Immature natural killer cell (primary cell): ENCODE results near the gene TRIM67. TPM values are rescaled to one million over a fixed set of nuclear protein-coding genes. Genes with fewer than 3 reads are reported as not detected.

Source experiments
- DNase-seq, 3 donors: peaks; one replicate each; pipeline ENCODE4 v3.0.0; 2022; ENCODE audit warnings: mixed read lengths in 1 of 3
- H3K27ac Mint-ChIP-seq, 6 donors: one replicate each; pipeline ENCODE4 v1.8.0; 2020; ENCODE audit warnings: mixed read lengths in 6 of 6, mild to moderate bottlenecking in 5 of 6, inconsistent platforms in 4 of 6, moderate library complexity in 3 of 6
- H3K27me3 Mint-ChIP-seq, 3 donors: one replicate each; pipeline ENCODE4 v1.8.0; 2020 to 2021; ENCODE audit warnings: low read depth in 3 of 3, mild to moderate bottlenecking in 3 of 3, mixed read lengths in 3 of 3, moderate library complexity in 3 of 3, inconsistent platforms in 1 of 3
- H3K36me3 Mint-ChIP-seq, 3 donors: one replicate each; pipeline ENCODE4 v1.8.0; 2020; ENCODE audit warnings: mixed read lengths in 3 of 3, inconsistent platforms in 2 of 3, mild to moderate bottlenecking in 2 of 3
- H3K4me1 Mint-ChIP-seq, 2 donors: one replicate each; pipeline ENCODE4 v1.8.0; 2020; ENCODE audit warnings: inconsistent platforms in 2 of 2, mild to moderate bottlenecking in 2 of 2, mixed read lengths in 2 of 2, moderate library complexity in 1 of 2
- H3K4me3 Mint-ChIP-seq, 5 donors: one replicate each; pipeline ENCODE4 v1.8.0; 2020; ENCODE audit warnings: mild to moderate bottlenecking in 5 of 5, mixed read lengths in 5 of 5, inconsistent platforms in 3 of 5, moderate library complexity in 3 of 5
- H3K9me3 Mint-ChIP-seq, 6 donors: one replicate each; pipeline ENCODE4 v1.8.0; 2020; ENCODE audit warnings: mild to moderate bottlenecking in 6 of 6, mixed read lengths in 6 of 6, inconsistent platforms in 4 of 6, moderate library complexity in 3 of 6
- polyA plus RNA-seq, 3 donors: library from polyadenylated mRNA; unstranded; fragments of 300-500 nt; fragmentation: Illumina TruSeq; gene quantifications; one replicate each; pipeline ENCODE4 v1.2.3, GENCODE V29; 2021

Gene TRIM67
- polyA plus RNA-seq, 3 donors from 2014 or later, result not detected

DNA sequence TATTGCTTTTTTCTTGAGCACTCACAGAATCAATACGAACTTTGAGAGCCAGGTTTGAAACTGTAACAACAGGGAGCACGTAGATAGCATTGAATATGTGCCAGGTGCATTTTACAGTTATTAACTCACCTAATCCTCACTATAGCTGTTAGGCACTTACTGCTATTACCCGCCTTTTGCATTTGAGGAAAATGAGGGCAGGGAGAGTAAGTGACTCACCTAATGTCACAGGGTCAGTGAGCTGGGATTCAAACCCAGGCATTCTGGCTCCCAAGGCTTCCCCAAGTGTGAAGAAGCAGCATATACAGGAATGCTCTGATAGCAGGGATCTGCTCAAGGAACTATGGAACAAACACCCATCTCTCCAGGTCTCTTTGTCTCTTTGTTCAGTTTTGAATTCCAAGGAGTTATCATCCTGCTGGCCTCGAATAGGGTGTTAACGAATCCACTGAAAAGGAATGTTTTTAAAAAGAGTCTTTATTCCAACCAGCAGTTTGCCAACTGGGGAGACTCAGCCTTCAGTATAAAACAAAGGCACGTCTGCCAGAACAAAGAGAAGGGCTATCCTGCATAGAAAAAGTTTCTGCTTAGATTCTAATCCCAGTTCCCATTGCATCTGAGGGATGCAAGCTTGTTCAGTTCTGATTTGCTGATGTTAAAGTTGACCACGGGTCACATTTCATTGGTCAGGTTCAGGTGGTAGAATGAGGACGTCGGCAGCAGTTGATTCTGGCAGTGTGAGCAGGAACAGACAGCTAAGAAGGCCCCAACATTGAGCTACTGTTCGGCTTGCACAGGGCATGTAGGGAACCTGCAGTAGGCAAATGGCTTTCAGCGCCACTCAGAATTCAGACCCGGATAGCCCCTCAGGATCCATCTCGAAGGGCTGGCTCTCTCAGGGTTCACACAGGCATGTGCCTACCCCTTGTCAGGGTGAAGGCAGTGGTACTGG is 22.1 kb downstream of the TRIM67 start:
- H3K4me3 Mint-ChIP-seq, result no peak overlapping the region
- no peak overlapping the region for H3K27ac Mint-ChIP-seq
- no peaks in the 10 kb centered on the region for H3K9me3 Mint-ChIP-seq
- H3K4me1 Mint-ChIP-seq, result no peaks in the 10 kb centered on the region
- no peak for DNase-seq
- peaks cover 0 to 22% (median 0%) of the 10 kb centered on the region in 3 donors for H3K27me3 Mint-ChIP-seq
- H3K36me3 Mint-ChIP-seq, result no peaks in the 10 kb centered on the region

DNA sequence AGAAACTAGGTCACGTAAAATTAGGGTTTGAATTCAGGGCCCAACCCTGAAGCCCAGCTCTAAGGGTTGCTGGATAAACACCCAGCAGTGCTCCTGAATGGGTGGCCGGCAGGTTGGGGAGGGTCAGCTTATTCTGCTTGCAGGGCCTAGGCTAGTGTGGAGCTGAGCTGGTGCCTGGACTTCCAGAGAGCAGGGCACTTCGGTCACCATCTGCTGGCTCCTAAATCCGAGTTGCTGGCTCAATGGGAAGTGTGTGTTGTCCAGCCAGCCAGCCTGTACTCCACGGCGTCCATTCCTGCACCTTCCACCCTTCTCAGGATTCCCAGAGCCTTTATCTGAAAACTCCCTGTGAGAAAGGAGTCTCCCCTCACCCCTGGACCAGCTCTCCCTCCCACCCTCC is 23.0 kb downstream of the TRIM67 start:
- Mint-ChIP-seq H3K4me1 (no peaks in the 10 kb centered on the region), H3K4me3 (no peak overlapping the region), H3K27ac (no peak overlapping the region), H3K27me3 (peaks cover 0 to 21% (median 0%) of the 10 kb centered on the region in 3 donors), H3K9me3 (no peaks in the 10 kb centered on the region), H3K36me3 (no peaks in the 10 kb centered on the region)
- DNase-seq, result no peak

DNA sequence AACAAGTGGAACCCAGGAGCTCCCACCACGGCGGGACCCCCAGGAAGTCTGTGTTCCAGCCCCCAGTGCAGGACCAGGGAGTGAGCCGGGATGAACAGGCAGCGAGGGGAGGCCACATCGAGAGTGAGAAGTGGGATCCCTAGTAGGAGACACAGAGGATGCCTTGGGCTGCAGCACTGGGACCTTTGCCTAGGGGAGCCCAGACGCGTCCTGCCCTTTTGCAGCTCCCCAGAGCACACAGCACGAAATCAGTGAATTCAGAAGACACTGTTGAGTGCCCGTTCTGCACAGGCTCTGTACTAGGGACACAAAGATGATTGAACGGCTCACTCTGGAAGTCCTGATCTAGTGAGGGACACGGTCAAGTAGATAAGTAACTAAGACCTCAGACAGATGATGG is 23.5 kb downstream of the TRIM67 start:
- no peak overlapping the region for H3K4me3 Mint-ChIP-seq
- H3K27me3 Mint-ChIP-seq, result peaks cover 0 to 22% (median 0%) of the 10 kb centered on the region in 3 donors
- no peaks in the 10 kb centered on the region for H3K9me3 Mint-ChIP-seq
- H3K27ac Mint-ChIP-seq, result no peak overlapping the region
- DNase-seq, result no peak
- no peaks in the 10 kb centered on the region for H3K36me3 Mint-ChIP-seq
- H3K4me1 Mint-ChIP-seq, result no peaks in the 10 kb centered on the region

DNA sequence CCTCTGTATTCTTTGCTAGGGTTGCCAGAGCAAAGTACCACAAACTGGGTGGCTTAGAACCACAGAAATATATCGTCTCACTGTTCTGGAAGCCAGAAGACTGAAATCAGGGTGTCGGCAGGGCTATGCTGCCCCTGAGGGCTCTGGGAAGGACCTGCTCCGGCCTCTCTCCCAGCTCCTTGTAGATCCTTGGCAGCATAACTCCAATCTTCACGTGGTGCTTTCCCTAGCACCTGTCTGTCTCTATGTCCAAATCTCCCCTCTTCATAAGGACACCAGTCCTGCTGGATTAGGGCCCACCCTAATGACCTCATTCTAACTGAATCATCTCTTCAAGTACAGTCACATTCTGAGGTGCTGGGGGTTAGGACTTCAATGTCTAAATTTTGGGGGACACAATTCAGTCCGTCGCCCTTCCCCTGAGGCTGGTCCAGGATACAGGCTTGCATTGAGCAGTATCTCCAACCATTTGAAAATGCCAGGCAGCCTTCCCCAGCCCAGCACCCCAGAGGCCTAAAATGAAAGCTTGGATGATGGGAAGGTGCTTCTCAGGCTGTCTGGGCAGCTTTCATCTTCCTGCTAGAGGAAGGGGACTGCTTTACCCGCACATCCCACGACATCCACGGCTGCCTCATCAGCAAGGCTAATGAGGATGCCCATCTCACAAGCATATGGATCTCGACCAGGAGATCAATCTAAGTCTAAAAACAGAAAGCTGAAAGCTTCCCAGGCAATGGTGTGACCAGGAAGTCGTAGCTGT is 24.7 kb downstream of the TRIM67 start:
- no peaks in the 10 kb centered on the region for H3K4me1 Mint-ChIP-seq
- H3K27me3 Mint-ChIP-seq, result peaks cover 0 to 24% (median 0%) of the 10 kb centered on the region in 3 donors
- no peak overlapping the region for H3K4me3 Mint-ChIP-seq
- no peaks in the 10 kb centered on the region for H3K36me3 Mint-ChIP-seq
- H3K27ac Mint-ChIP-seq, result no peak overlapping the region
- DNase-seq, result no peak
- no peaks in the 10 kb centered on the region for H3K9me3 Mint-ChIP-seq

DNA sequence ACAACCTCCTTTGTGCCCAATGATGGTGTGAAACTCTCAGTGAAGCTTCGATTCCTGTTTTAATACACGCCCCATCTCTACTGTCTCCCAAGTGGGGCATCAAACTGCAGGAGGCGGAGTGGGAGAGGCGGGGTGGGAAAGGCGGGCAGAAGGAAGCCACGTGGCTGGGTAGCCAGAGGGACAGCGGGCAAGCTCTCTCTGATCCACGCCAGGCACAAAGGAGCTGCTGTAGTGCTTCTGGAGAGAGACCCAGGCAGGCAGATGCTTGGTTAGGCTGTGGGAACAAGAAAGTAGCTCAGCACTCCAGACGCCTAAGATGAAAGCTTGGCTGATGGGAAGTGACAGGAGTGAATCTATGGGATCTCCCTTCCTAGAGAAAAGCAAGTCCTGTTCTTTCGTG is 25.7 kb downstream of the TRIM67 start:
- Mint-ChIP-seq H3K4me1 (no peaks in the 10 kb centered on the region), H3K9me3 (no peaks in the 10 kb centered on the region), H3K4me3 (no peak overlapping the region), H3K27ac (no peak overlapping the region), H3K36me3 (no peaks in the 10 kb centered on the region), H3K27me3 (peaks cover 2 to 24% (median 2%) of the 10 kb centered on the region in 3 donors)
- no peak for DNase-seq

DNA sequence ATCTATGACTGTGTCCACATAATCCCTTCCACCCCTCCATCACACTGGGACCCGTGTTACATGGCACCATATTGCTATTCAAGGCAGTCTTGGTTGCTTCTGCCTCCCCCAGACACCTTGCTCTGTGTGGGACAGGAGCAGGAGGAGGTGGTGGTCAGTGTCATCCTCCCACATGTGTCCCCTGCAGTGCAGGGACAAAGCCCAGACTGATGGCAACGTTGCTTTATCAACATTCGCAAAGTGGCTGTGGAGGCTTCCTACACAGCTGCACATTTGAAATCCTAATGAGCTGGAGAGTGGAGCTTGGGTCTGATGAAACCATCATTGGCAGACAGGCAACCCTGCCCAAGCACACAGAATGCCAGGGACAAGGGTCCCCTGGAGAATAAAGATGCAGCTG is 26.2 kb downstream of the TRIM67 start:
- Mint-ChIP-seq H3K9me3 (no peaks in the 10 kb centered on the region), H3K4me3 (no peak overlapping the region), H3K27ac (no peak overlapping the region), H3K36me3 (no peaks in the 10 kb centered on the region), H3K4me1 (no peaks in the 10 kb centered on the region), H3K27me3 (peaks cover 2 to 24% (median 2%) of the 10 kb centered on the region in 3 donors)
- no peak for DNase-seq

DNA sequence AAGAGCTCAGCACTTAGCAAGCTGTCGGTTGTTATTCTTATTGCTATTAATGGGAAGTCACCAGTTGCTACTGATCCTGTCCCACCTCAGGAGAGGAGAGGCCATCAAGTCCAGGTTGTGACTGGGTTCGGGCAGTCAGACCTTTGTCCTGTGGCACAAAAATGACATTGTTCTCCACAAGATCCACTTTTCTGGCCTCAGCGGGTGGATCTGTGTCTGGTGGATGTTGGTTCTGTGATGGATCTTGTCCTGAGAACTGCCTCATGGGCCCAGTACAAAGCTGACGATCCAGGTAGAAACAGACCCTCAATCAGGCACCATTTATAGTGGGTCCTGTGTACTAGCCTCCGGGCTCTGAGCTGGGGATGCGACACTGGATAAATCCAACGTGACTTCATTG is 26.9 kb downstream of the TRIM67 start:
- Mint-ChIP-seq H3K27ac (no peak overlapping the region), H3K4me3 (no peak overlapping the region), H3K36me3 (no peaks in the 10 kb centered on the region), H3K4me1 (no peaks in the 10 kb centered on the region), H3K9me3 (no peaks in the 10 kb centered on the region), H3K27me3 (peaks cover 2 to 27% (median 2%) of the 10 kb centered on the region in 3 donors)
- DNase-seq, result no peak

DNA sequence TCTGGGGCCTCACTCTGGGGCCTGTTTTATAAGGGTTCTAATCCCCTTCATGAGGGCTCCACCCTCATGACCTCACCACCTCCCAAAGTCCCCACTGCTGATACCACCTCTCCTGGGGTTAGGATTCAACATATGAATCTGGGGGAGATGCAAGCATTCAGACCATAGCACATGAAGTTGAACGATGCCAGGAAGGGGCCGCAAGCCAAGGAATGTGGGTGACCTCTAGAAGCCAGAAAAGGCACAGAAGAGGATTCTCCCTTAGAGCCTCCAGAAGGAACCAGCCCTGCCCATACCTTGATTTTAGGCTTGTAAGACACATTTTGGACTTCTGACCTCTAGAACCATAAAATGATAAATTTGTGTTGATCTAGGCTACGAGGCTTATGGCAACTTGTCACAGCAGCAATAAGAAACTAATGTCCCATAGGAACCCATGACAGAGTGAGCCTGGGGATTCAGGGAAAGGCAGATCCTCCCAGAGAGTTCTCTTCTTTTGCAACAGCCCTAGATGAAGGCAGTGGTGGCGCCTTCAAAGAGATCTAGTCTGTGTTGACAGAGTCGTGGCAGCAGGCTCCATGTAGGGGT is 27.9 kb downstream of the TRIM67 start:
- Mint-ChIP-seq H3K27ac (no peak overlapping the region), H3K4me1 (no peaks in the 10 kb centered on the region), H3K27me3 (peaks cover 2 to 21% (median 2%) of the 10 kb centered on the region in 3 donors), H3K36me3 (no peaks in the 10 kb centered on the region), H3K9me3 (no peaks in the 10 kb centered on the region), H3K4me3 (no peak overlapping the region)
- DNase-seq, result no peak

DNA sequence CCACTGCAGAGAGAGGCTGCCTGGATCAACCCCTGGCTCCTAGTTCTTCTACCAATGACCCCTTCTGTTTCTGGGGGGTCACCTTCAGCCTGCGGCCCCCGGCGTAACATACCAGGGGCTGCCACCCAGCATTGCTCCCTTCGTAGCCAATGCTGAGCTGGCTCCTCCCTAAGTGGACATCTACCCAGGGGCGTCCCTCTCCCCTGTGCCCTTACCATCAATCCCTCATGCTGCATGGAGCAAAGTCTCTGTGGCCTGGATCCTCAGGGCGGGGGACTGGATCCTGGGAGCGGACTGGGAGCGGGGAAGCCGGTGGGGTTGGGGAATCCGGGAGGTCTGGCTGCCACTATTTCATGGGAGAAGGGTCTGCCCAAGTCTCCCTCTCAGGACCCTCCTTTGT is 28.6 kb downstream of the TRIM67 start:
- Mint-ChIP-seq H3K4me1 (no peaks in the 10 kb centered on the region), H3K27me3 (peaks cover 2 to 21% (median 2%) of the 10 kb centered on the region in 3 donors), H3K27ac (no peak overlapping the region), H3K9me3 (no peaks in the 10 kb centered on the region), H3K36me3 (no peaks in the 10 kb centered on the region), H3K4me3 (no peak overlapping the region)
- DNase-seq, result no peak

DNA sequence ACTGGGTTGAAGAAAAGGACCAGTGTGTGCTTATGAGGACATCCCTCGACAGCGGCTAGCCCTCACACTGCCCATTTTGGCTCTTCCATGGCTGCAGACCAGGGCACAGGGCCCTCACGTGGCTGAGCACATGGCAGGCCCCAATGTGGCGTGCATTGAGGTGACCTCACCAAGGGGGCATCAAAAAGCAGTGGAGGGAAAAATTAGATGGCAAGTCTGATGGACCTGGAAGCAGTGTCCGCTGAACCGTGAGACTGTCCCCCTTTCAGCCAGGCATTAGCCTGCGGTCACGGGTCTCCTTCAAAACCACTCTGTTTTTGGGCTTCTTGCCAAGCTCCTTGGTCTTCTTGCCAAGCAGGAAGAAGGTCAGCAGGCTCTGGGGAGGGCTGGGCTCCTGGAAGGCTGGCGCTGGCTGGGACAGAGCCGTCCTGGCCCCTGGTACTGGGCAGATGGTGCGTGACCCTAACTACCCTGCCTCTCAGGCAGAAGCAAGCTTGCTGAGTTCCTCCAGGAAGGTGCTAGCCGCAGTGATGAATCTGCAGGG is 30.8 kb downstream of the TRIM67 start:
- no peaks in the 10 kb centered on the region for H3K4me1 Mint-ChIP-seq
- H3K27ac Mint-ChIP-seq, result no peak overlapping the region
- H3K4me3 Mint-ChIP-seq, result no peak overlapping the region
- H3K36me3 Mint-ChIP-seq, result no peaks in the 10 kb centered on the region
- no peak for DNase-seq
- peaks cover 6 to 23% (median 8%) of the 10 kb centered on the region in 3 donors for H3K27me3 Mint-ChIP-seq
- H3K9me3 Mint-ChIP-seq, result no peaks in the 10 kb centered on the region

DNA sequence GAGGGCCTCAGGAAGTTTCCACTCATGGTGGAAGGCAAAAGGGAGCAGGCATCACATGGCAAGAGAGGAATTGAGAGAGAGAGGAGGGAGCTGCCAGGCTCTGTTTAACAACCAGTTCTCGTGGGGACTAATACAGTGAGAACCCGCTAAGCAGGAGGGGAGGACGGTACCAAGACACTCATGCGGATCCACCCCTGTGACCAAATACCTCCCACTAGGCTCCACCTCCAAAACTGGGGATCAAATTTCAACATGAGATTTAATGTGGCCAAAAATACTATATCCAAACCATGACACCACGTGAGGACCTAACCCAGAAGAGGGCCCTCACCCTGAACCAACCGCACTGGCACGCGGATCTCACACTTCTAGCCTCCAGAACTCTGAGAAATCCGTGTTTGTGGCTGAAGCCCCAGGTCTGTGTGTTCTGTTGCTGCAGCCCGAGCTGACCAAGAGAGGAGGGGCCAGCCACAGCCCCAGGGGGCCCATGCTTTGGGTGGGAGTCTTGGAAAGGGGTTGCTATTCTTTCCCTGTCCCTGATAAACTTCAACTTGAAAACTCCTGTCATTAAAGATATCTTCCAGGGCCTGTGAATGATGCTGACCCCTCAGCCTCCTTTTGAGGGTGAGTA is 32.0 kb downstream of the TRIM67 start:
- H3K4me1 Mint-ChIP-seq, result no peaks in the 10 kb centered on the region
- no peaks in the 10 kb centered on the region for H3K9me3 Mint-ChIP-seq
- H3K36me3 Mint-ChIP-seq, result no peaks in the 10 kb centered on the region
- no peak overlapping the region for H3K27ac Mint-ChIP-seq
- H3K4me3 Mint-ChIP-seq, result no peak overlapping the region
- no peak for DNase-seq
- peaks cover 6 to 18% (median 8%) of the 10 kb centered on the region in 3 donors for H3K27me3 Mint-ChIP-seq

DNA sequence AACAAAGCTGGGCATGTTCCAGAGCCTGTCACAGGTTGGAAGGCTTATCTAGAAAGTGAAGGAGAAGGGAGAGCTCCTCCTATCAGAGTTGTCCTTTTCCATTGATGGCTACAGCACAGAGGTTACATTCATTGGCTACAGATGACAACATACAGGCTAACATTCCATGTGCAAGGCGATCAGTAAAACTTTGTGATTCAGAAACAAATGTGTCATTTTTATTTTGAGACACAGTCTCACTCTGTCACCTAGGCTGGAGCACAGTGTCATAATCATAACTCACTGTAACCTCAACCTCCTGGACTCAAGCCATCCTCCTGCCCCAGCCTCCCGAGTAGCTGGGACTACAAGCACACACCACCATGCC is 32.6 kb downstream of the TRIM67 start:
- no peak for DNase-seq
- Mint-ChIP-seq H3K36me3 (no peaks in the 10 kb centered on the region), H3K27ac (no peak overlapping the region), H3K4me1 (no peaks in the 10 kb centered on the region), H3K9me3 (no peaks in the 10 kb centered on the region), H3K27me3 (peaks cover 7 to 20% (median 8%) of the 10 kb centered on the region in 3 donors), H3K4me3 (no peak overlapping the region)

DNA sequence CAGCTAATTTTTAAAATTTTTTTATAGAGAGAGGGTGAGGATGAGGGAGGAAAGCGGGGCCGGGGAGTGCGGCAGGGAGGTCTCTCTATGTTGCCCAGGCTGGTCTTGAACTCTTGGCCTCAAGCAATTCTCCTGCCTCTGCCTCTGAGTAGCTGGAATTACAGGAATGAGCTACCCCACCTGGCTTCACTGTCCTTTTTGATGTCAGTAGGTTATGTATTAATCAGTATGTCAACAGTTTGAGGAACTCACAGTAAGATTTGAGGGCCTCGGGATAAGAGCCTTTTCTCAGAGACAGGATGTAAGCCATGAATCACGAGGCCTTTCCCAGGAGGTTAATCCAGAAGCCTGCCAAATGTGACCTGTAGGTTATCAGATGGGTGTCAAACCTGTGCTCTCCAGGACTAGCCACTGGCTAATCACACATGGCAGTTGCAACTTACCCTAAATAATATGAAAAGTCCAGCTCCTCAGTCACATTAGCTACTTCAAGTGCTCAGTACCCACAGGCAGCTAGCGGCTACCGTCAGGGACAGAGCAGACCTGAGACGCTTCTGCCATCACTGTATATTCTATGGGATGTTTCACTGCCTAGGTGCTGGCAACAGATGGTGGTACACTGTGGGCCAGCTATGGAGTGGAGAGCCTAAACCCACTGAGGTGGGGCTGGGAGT is 33.1 kb downstream of the TRIM67 start:
- DNase-seq, result no peak
- Mint-ChIP-seq H3K4me3 (no peak overlapping the region), H3K36me3 (no peaks in the 10 kb centered on the region), H3K4me1 (no peaks in the 10 kb centered on the region), H3K27me3 (peaks cover 8 to 16% (median 8%) of the 10 kb centered on the region in 3 donors), H3K9me3 (no peaks in the 10 kb centered on the region), H3K27ac (no peak overlapping the region)
